ENCODE measurements around the gene FGFBP1. TPM values are rescaled to one million over a fixed set of nuclear protein-coding genes. Genes with fewer than 3 reads are reported as not detected.
"Not testable (repeated sequence)": the region's sequence is repeated elsewhere in the genome, so short reads cannot be mapped to it uniquely, and the experiment has no call there.

FGFBP1 gene
- total RNA-seq, 1 experiment from 2014 or later = not detected

DNA sequence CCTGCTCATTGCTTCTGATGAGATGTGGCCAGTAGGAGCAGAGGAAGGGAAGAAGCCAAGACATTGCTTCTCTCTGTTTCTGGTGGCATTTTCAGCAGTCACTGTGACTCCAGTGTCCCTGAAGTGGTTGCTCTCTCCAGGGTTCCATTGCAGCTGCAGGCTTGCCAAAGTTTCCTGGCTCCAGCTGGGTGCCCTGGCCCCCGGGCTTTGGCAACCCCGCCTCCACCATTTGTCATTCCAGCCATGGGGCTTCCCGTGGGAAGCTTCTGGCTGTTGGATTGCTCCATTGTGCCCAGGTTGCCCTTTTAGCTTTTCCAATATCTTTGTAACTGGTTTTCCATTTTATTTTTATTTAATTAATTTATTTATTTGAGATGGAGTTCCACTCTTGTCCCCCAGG is 12.7 kb downstream of the FGFBP1 start:
- Histone ChIP-seq H3K9me3 (ENCODE audit: low read length) (no peaks in the 10 kb centered on the region), H3K9me2 (replicated peaks; ENCODE audit: insufficient read depth, low read length) (no peaks in the 10 kb centered on the region), H3K4me3 (ENCODE audit: low read length) (no peak overlapping the region), H3K36me3 (ENCODE audit: insufficient read depth, low read length) (no peaks in the 10 kb centered on the region), H3K4me1 (ENCODE audit: low read length) (peaks cover 13% of the 10 kb centered on the region), H2AFZ (ENCODE audit: low read length) (no peak overlapping the region), H3K27me3 (ENCODE audit: low read length) (no peaks in the 10 kb centered on the region), H4K20me1 (ENCODE audit: insufficient read depth, low read depth, low read length) (no peaks in the 10 kb centered on the region), H3K9ac (ENCODE audit: low read length) (no peak overlapping the region), H3K27ac (ENCODE audit: low read length) (no peak overlapping the region), H3K79me2 (ENCODE audit: low read length) (no peaks in the 10 kb centered on the region), H3K4me2 (ENCODE audit: low read depth, low read length, poor library complexity, severe bottlenecking) (no peak overlapping the region)
- DNase-seq = no peak

GRCh38 chr4:15921592-15921932 is 17.0 kb downstream of the FGFBP1 start:
- Histone ChIP-seq H3K9me3 (ENCODE audit: low read length) (no peaks in the 10 kb centered on the region), H3K4me3 (ENCODE audit: low read length) (no peak overlapping the region), H3K4me2 (ENCODE audit: low read depth, low read length, poor library complexity, severe bottlenecking) (no peak overlapping the region), H3K9ac (ENCODE audit: low read length) (no peak overlapping the region), H3K9me2 (replicated peaks; ENCODE audit: insufficient read depth, low read length) (no peaks in the 10 kb centered on the region), H3K27ac (ENCODE audit: low read length) (no peak overlapping the region), H2AFZ (ENCODE audit: low read length) (no peak overlapping the region), H4K20me1 (ENCODE audit: insufficient read depth, low read depth, low read length) (no peaks in the 10 kb centered on the region), H3K4me1 (ENCODE audit: low read length) (no peaks in the 10 kb centered on the region), H3K36me3 (ENCODE audit: insufficient read depth, low read length) (no peaks in the 10 kb centered on the region), H3K79me2 (ENCODE audit: low read length) (no peaks in the 10 kb centered on the region), H3K27me3 (ENCODE audit: low read length) (no peaks in the 10 kb centered on the region)
- DNase-seq = no peak

GRCh38 chr4:15920723-15921591 is 17.6 kb downstream of the FGFBP1 start:
- Histone ChIP-seq H3K36me3 (ENCODE audit: insufficient read depth, low read length) (no peaks in the 10 kb centered on the region), H2AFZ (ENCODE audit: low read length) (no peak overlapping the region)

DNA sequence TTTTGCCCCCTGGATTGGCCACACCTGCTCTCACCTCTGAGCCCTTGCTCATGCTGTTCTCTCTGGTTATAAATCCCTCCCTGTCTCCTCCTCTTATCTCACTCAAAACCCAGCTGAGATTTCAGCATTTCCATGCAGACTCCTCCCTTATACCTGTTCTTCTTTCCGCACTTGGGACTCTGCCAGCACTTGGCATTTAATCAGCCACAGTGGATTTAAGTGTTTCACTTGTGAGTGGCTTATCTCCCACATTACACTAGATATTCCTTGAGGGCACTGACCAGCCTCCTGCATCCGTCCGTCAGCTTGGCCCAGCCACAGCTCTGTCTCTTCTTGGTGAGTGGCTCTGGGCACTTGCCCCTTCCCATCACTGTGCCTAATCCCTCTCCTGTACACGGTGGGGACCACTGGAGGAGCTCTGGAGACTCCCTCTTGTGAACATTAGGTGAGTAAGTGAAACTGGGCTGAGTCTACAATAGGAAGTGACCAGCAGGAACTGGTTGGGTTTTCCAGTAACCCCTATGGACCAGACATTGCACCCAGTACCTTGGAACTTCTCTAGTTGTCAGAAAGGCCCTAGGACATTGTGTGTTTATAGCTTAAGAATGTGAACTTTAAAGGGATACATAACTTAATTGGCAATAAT is 19.9 kb downstream of the FGFBP1 start:
- H3K9me3 ChIP-seq (ENCODE audit: low read length) = no peaks in the 10 kb centered on the region
- H3K9me2 ChIP-seq (replicated peaks; ENCODE audit: insufficient read depth, low read length) = no peaks in the 10 kb centered on the region
- no peaks in the 10 kb centered on the region for H3K27me3 ChIP-seq (ENCODE audit: low read length)
- H4K20me1 ChIP-seq (ENCODE audit: insufficient read depth, low read depth, low read length) = no peaks in the 10 kb centered on the region
- no peaks in the 10 kb centered on the region for H3K79me2 ChIP-seq (ENCODE audit: low read length)
- no peak overlapping the region for H2AFZ ChIP-seq (ENCODE audit: low read length)
- DNase-seq = no peak
- no peak overlapping the region for H3K9ac ChIP-seq (ENCODE audit: low read length)
- H3K27ac ChIP-seq (ENCODE audit: low read length) = no peak overlapping the region
- H3K4me3 ChIP-seq (ENCODE audit: low read length) = no peak overlapping the region
- no peaks in the 10 kb centered on the region for H3K4me1 ChIP-seq (ENCODE audit: low read length)
- H3K36me3 ChIP-seq (ENCODE audit: insufficient read depth, low read length) = no peaks in the 10 kb centered on the region
- no peak overlapping the region for H3K4me2 ChIP-seq (ENCODE audit: low read depth, low read length, poor library complexity, severe bottlenecking)

More at GRCh38 chr4:15920723-15921591, 17.6 kb downstream of the FGFBP1 start:
- Histone ChIP-seq H3K9me3 (ENCODE audit: low read length) (no peaks in the 10 kb centered on the region), H4K20me1 (ENCODE audit: insufficient read depth, low read depth, low read length) (no peaks in the 10 kb centered on the region), H3K27me3 (ENCODE audit: low read length) (no peaks in the 10 kb centered on the region), H3K4me2 (ENCODE audit: low read depth, low read length, poor library complexity, severe bottlenecking) (no peak overlapping the region), H3K9me2 (replicated peaks; ENCODE audit: insufficient read depth, low read length) (no peaks in the 10 kb centered on the region), H3K79me2 (ENCODE audit: low read length) (no peaks in the 10 kb centered on the region), H3K4me3 (ENCODE audit: low read length) (no peak overlapping the region), H3K9ac (ENCODE audit: low read length) (no peak overlapping the region), H3K4me1 (ENCODE audit: low read length) (no peaks in the 10 kb centered on the region), H3K27ac (ENCODE audit: low read length) (no peak overlapping the region)
- no peak for DNase-seq

GRCh38 chr4:15917297-15917696 is 21.2 kb downstream of the FGFBP1 start:
- Histone ChIP-seq H4K20me1 (ENCODE audit: insufficient read depth, low read depth, low read length) (no peaks in the 10 kb centered on the region), H3K4me2 (ENCODE audit: low read depth, low read length, poor library complexity, severe bottlenecking) (no peak overlapping the region), H3K4me3 (ENCODE audit: low read length) (no peak overlapping the region), H3K27me3 (ENCODE audit: low read length) (no peaks in the 10 kb centered on the region), H3K4me1 (ENCODE audit: low read length) (no peaks in the 10 kb centered on the region), H3K79me2 (ENCODE audit: low read length) (no peaks in the 10 kb centered on the region), H3K9ac (ENCODE audit: low read length) (no peak overlapping the region), H3K27ac (ENCODE audit: low read length) (no peak overlapping the region), H3K9me3 (ENCODE audit: low read length) (no peaks in the 10 kb centered on the region), H2AFZ (ENCODE audit: low read length) (no peak overlapping the region; the same call in 1 of the 2 replicates), H3K36me3 (ENCODE audit: insufficient read depth, low read length) (no peaks in the 10 kb centered on the region), H3K9me2 (replicated peaks; ENCODE audit: insufficient read depth, low read length) (no peaks in the 10 kb centered on the region)
- DNase-seq = no peak

GRCh38 chr4:15916358-15916757 is 22.2 kb downstream of the FGFBP1 start:
- not testable (repeated sequence) for H3K4me2 ChIP-seq (ENCODE audit: low read depth, low read length, poor library complexity, severe bottlenecking); H3K9me3 ChIP-seq (ENCODE audit: low read length); H2AFZ ChIP-seq (ENCODE audit: low read length); H3K36me3 ChIP-seq (ENCODE audit: insufficient read depth, low read length); H3K9me2 ChIP-seq (replicated peaks; ENCODE audit: insufficient read depth, low read length); H4K20me1 ChIP-seq (ENCODE audit: insufficient read depth, low read depth, low read length); H3K27ac ChIP-seq (ENCODE audit: low read length); H3K9ac ChIP-seq (ENCODE audit: low read length); H3K4me3 ChIP-seq (ENCODE audit: low read length); H3K27me3 ChIP-seq (ENCODE audit: low read length); H3K79me2 ChIP-seq (ENCODE audit: low read length); H3K4me1 ChIP-seq (ENCODE audit: low read length); DNase-seq

- Histone ChIP-seq H3K9me2 (replicated peaks; ENCODE audit: insufficient read depth, low read length) (no peaks in the 10 kb centered on the region), H4K20me1 (ENCODE audit: insufficient read depth, low read depth, low read length) (no peaks in the 10 kb centered on the region), H3K27me3 (ENCODE audit: low read length) (no peaks in the 10 kb centered on the region), H3K9ac (ENCODE audit: low read length) (no peak overlapping the region), H3K9me3 (ENCODE audit: low read length) (no peaks in the 10 kb centered on the region), H3K79me2 (ENCODE audit: low read length) (no peaks in the 10 kb centered on the region), H2AFZ (ENCODE audit: low read length) (no peak overlapping the region), H3K4me3 (ENCODE audit: low read length) (no peak overlapping the region), H3K36me3 (ENCODE audit: insufficient read depth, low read length) (no peaks in the 10 kb centered on the region), H3K27ac (ENCODE audit: low read length) (no peak overlapping the region), H3K4me1 (ENCODE audit: low read length) (no peaks in the 10 kb centered on the region), H3K4me2 (ENCODE audit: low read depth, low read length, poor library complexity, severe bottlenecking) (no peak overlapping the region)
- DNase-seq = no peak
Measured at GRCh38 chr4:15914736-15915135, 23.8 kb downstream of the FGFBP1 start.

GRCh38 chr4:15914291-15914690 is 24.2 kb downstream of the FGFBP1 start:
- Histone ChIP-seq H3K36me3 (ENCODE audit: insufficient read depth, low read length) (no peaks in the 10 kb centered on the region), H3K9me3 (ENCODE audit: low read length) (no peaks in the 10 kb centered on the region), H3K4me1 (ENCODE audit: low read length) (no peaks in the 10 kb centered on the region), H3K4me3 (ENCODE audit: low read length) (no peak overlapping the region), H3K4me2 (ENCODE audit: low read depth, low read length, poor library complexity, severe bottlenecking) (no peak overlapping the region), H3K27me3 (ENCODE audit: low read length) (no peaks in the 10 kb centered on the region), H4K20me1 (ENCODE audit: insufficient read depth, low read depth, low read length) (no peaks in the 10 kb centered on the region), H3K9ac (ENCODE audit: low read length) (no peak overlapping the region), H3K9me2 (replicated peaks; ENCODE audit: insufficient read depth, low read length) (no peaks in the 10 kb centered on the region), H3K79me2 (ENCODE audit: low read length) (no peaks in the 10 kb centered on the region), H3K27ac (ENCODE audit: low read length) (no peak overlapping the region), H2AFZ (ENCODE audit: low read length) (no peak overlapping the region)
- no peak for DNase-seq
